Amygdala (tissue), 56 donors: ENCODE measurements around the gene PGAM2.

Source experiments
- DNase-seq, 56 donors: peaks; one replicate each; lab custom pipeline; 2025; lab: John Stamatoyannopoulos, UW

The PGAM2 gene

DNA sequence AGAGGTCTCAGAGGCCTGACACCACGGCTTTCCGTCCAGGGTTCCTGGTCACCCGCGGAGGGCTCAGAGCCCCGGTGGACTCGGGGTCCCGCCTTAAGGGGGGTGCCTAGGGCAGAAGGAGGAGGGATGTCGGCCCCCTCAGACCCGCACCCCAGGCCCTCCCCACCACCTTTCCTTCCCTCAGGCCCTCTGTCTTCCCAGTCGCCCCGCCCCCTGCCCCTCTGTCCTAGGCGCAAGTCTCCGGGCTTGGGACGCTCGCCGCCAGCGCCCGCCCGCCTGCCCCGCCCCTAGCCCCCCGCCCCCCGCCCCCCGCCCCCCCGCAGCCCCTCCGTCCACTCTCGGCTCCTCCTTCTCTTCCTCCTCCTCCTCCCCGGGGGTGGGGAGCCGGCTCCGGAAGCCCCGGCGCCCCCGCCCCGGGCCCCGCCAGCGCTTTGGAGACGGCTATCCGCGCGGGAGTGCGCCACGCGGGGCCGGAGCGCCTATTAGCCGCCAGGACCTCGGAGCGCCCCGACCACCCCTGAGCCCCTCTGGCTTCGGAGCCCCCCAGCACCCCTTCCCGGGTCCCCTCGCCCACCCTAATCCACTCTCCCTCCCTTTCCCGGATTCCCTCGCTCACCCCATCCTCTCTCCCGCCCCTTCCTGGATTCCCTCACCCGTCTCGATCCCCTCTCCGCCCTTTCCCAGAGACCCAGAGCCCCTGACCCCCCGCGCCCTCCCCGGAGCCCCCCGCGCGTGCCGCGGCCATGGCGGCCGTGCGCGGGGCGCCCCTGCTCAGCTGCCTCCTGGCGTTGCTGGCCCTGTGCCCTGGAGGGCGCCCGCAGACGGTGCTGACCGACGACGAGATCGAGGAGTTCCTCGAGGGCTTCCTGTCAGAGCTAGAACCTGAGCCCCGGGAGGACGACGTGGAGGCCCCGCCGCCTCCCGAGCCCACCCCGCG, 38.8 kb upstream of the PGAM2 start, which contains the start of gene AEBP1:
TSS of gene AEBP1 (plus strand) at position 423 of the 937 bp plus-strand sequence. CDS start at position 744, 321 bp downstream.
- no peak for DNase-seq

- DNase-seq = no peak
These were observed 38.2 kb upstream of the PGAM2 start for GRCh38 chr7:44103566-44103922.

DNA sequence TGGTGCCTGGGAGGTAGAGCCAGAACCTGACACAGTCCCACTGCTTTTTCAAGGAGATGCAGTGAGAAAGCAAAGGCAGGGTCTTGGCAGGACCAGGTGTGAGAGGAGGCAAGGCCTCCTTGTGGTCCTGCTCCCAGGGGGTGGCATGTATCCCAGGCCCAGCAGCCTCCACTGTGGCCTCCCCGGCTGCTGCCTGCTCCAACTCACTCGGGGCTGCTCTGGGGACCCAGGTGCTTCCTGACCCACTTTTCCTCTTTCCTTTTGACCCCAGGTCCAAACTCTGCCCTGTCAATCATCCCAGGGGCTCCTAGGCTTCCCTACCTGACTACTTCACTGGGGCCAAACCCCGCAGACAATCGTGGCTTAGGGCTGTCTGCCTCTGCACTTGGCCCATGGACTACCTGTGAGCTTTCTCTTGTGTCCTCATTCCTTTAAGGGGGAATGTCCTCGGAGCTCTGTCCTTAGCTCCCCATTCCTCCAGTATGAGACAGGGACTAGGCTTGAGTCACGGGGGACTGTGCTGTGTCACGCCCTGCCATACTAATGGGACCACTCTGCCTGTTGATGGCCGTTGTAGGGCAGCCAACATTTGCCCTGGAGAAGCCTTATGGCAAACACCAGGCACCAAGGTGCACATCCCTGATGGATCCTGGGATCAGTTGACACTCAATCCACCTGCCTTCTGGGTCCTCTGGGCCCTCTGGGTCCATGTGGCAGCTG, 37.6 kb upstream of the PGAM2 start:
- DNase-seq = no peak

DNA sequence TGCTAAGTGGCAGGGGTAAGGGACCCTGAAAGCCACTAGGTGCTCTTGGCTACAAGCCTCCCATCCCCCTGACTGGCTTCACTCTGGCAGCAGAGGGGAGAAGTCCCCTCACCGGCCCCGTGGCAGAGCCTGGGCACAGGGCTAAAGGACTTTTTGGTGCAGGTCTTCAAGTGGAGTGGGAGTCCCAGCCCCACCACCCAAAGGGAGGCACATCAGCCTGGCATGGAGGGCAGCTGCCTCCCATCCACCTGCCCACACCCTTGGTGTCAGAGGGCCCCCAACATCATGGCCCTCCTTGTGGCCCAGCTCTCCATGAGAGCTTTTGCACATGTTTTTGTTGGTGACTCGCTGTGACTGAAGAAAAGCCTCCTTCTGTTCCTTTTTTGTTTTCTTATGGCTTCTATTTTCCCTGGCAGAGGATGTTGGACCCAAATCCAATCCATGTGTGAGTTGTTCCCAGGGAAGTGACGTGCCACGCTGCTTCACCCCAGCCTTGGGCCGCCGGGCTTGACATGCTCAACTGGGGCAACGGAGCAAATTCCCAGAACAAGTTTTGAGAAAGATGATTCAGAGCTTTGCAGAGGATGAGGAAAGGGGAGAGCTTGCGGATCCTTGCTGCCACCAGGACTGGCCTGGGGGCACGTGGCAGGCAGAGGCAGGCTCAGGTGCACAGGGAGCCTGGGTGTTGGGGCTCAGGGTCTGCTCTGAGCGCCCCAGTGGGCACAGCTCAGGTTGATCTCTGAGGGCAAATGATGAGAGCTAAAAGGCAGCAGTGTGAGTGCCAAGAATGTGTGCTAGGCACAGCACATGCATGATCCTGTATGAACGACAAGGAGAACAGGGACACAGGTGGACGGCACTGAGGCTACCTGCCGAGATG, 36.8 kb upstream of the PGAM2 start:
- peak in 6 of 56 donors; percentile 14 to 40 (median 30) for DNase-seq

DNA sequence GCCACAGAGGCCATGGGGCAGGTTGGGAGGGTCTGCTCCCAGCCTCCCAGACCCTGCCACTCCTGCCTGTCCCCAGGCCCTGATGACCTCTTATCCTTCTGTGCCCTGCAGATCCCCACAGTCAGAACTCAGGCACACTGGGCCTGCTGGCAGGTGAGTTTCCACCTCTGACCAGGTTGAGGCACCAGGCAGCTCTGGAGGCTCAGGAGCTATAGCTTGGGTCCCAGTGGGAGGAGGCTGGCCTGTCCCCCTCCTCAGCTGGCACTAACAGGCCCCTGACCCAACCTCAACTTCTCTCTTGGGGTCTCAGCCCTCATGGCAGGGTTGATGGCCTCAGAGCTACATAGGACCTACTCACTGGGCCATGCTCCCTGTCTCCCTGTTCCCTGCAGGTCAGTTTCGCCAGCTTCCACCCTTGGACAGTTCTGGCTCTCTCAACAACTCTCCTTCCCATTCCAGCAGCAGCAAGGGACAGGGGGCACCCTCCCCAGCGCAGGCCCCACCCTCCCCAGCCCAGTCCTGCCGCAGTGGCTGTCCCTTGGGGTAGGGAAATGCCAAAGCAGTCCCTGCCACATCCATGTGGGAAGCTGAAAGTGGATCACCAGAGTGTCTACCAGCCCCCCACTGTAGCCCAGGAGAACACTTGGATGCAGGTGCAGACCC, 36.1 kb upstream of the PGAM2 start:
- no peak for DNase-seq

GRCh38 chr7:44100458-44101302, 35.3 kb upstream of the PGAM2 start:
- peak in 5 of 56 donors; percentile 24 to 64 (median 44) for DNase-seq

- no peak for DNase-seq
These were observed 34.3 kb upstream of the PGAM2 start for GRCh38 chr7:44099669-44100068.

GRCh38 chr7:44098092-44099068, 33.0 kb upstream of the PGAM2 start:
- DNase-seq = no peak

DNA sequence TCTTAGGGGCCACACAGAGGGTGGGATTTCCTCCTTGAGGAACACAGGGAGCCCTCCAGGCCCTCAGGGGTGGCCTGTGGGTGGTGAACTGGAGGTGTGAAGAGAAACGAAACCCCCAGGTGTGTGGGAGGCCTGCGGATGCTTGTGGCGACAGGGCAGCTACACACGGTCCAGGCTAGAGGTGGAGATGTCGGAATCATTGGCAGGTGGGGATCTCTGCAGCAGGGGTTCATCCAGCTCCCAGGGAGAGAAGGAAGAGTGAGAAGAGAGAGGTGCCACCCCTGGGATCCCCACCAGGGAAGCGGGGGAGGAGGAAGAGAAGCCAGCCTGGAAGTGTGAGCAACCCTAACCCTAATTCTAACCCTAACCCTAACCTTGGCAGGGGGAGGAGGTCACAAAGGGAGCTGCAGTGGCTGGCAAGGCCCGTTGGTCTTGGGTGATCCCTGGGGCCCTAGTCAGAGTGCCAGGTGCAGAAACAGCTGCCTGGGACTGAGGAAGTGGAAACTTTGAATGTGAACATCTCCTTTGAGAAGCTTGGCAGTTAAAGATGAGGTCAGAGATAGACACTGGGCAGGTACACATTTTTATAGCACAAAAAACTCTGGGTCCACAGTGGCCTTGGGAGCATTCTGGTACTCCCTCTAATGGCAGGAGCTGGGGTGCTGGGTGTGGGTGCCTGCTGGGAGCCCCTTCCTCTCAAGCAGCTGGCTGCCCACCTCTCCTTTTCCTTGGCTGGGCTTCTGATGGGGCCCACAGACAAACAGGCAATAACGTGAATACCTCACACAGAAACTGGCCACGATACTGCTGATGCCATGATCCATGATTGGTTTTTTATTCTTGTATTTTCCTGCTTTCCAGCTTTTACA, 31.9 kb upstream of the PGAM2 start:
- no peak for DNase-seq

DNA sequence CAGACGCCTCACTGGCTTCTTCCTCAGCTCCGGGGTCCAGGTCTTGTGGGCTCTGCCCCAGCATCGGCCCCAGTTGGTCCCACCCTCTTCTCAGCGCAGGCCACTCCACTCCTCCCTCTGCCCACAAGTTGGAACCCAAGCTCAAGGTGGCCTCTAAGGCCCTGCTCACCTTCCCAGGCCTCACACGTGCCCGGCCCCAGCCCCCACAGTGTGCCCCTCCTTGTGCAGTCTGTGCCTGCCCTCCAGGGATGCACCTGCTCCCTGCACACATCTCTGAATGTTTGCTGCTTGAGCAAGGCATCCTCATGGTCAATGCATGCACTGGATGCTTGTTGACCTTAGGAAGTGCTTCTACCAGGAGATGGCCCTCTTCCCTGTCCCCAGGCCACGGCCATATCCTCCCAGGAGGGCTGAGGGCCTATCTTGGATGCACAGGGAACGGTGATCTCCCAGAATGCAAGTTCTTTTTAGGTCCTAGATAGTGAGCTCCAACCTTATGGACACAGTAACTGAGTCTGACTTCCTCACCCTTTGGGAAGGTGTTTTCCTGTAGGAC, 31.0 kb upstream of the PGAM2 start:
- no peak for DNase-seq

DNA sequence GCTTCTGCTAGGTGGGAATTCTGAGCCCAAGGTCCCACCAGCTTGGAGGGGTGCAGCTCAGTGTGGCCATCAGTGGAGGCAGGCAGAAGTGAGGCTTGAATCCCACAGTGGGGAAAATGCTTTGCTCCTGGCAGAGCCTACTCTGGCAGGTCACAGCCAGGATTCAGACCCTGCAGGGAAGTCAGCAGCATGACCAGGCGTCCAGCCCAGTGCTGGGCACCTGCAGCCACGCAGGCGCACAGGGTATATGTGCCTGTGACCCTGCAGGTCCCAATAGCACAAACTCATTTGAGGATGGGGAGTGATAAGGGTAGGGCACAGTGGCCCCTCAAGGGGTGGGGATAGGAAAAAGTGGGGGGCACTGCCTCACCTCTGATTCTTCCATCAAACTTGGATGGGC, 30.4 kb upstream of the PGAM2 start:
- no peak for DNase-seq

DNA sequence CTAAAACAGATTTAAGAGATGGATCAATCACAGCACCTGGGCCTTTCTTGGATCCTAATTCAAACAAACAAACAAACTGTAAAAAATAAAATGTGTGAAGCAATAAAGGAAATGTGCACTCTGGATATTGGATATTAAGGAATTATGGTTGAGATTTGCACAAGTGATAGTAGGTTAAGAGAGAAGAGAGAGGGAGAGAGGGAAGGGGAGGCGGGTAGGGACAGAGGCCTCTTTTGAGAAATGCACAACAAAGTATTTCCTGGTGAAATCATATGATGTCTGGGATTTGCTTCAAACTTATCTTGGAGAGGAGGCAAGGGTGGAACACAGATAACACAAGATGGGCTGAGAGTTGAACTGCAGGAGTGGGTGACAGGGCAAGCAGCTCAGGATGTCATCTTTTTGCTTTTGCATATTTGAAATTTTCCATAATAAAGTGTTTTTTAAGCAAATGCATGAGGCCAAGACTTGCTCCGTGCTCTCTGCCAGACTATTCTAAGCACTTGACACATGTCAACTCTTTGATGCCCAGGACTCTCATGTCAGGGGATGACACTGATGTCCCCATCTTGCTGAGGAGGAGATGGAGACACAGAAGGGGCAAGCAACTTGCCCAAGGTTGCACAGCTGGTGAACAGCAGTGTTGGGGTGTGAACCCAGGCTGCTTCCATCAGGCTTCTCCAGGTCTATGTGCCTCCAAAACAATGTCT, 29.7 kb upstream of the PGAM2 start:
- DNase-seq = no peak

GRCh38 chr7:44094365-44094764, 29.0 kb upstream of the PGAM2 start:
- no peak for DNase-seq

DNA sequence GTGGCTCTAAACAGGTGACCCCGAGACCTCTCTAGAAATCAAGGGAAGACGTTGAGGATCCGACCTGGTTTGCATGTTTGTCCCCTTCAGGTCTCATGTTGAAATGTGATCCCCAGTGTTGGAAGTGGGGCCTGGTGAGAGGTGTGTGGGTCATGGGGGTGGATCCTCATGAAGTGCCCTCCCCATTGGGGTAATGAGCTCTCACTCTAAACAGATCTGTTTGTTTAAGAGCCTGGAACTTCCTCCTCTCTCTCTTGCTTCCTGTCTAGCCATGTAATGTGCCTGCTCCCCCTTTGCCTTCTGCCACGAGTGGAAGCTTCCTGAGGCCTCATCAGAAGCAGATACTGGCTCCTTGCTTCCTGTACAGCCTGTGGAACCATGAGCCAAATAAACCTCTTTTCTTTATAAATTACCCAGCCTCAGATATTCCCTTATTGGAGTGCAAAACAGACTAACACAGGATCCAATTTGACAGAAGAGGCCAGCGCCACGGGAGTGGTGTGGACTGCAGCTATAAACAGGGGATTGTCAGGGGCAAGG, 27.8 kb upstream of the PGAM2 start:
- no peak for DNase-seq
